ENCODE data around the gene INTS6L. TPM values are rescaled to one million over a fixed set of nuclear protein-coding genes. Genes with fewer than 3 reads are reported as not detected.
A peak's percentile ranks its signal among the peaks of the same experiment; 100 is the strongest.

Gene INTS6L
- total and polyA plus RNA-seq, 2 donors from 2014 or later: 4.7 to 7.7 TPM

DNA sequence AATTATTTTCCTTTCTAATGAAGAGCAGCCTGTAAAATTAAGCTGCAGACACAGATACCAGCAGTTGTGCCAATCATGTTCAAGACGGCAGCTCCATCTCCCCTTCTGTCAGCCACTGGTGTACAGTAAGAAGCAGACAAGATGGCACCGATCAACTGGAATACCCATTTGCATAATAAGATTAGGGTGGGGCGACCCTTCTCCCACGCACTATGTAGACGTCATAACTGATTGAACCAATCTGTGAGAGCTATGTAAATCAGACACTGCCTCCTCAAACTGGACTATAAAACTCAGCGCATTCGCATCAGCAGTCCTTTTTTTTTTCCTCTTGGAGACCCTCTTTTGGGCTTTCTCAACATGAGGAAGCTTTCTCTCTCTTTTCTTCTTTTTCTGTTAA is 40.4 kb upstream of the INTS6L start:
- no peak overlapping the region for H3K9ac ChIP-seq (ENCODE audit: low read length in 3 of 3)
- peaks cover 2% of the 10 kb centered on the region for H3K27me3 ChIP-seq (ENCODE audit: control insufficient read depth, insufficient read depth, low read length)
- no peaks in the 10 kb centered on the region for H3K36me3 ChIP-seq (ENCODE audit: control insufficient read depth in 2 of 3, insufficient read depth in 3 of 3, low read length in 3 of 3)
- TF ChIP-seq, protein P1, sequence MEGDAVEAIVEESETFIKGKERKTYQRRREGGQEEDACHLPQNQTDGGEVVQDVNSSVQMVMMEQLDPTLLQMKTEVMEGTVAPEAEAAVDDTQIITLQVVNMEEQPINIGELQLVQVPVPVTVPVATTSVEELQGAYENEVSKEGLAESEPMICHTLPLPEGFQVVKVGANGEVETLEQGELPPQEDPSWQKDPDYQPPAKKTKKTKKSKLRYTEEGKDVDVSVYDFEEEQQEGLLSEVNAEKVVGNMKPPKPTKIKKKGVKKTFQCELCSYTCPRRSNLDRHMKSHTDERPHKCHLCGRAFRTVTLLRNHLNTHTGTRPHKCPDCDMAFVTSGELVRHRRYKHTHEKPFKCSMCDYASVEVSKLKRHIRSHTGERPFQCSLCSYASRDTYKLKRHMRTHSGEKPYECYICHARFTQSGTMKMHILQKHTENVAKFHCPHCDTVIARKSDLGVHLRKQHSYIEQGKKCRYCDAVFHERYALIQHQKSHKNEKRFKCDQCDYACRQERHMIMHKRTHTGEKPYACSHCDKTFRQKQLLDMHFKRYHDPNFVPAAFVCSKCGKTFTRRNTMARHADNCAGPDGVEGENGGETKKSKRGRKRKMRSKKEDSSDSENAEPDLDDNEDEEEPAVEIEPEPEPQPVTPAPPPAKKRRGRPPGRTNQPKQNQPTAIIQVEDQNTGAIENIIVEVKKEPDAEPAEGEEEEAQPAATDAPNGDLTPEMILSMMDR (IDR thresholded peaks at IDR 0.05; ENCODE audit: borderline replicate concordance, extremely low read depth, insufficient read depth): no peak
- H3K4me1 ChIP-seq (ENCODE audit: control insufficient read depth in 2 of 3, insufficient read depth in 2 of 3, low read depth in 1 of 3, low read length in 3 of 3): no peaks in the 10 kb centered on the region
- no peak overlapping the region for H3K27ac ChIP-seq (ENCODE audit: low read depth in 2 of 2, low read length in 2 of 2)
- intact Hi-C loops (cut with DNase I): no loop called here
- no peaks in the 10 kb centered on the region for H3K9me3 ChIP-seq (ENCODE audit: control insufficient read depth in 2 of 3, insufficient read depth in 1 of 3, low read length in 3 of 3)
- FAIRE-seq: no peak
- H3K4me3 ChIP-seq (ENCODE audit: low read length in 3 of 3): no peak overlapping the region
- DNase-seq: no peak

DNA sequence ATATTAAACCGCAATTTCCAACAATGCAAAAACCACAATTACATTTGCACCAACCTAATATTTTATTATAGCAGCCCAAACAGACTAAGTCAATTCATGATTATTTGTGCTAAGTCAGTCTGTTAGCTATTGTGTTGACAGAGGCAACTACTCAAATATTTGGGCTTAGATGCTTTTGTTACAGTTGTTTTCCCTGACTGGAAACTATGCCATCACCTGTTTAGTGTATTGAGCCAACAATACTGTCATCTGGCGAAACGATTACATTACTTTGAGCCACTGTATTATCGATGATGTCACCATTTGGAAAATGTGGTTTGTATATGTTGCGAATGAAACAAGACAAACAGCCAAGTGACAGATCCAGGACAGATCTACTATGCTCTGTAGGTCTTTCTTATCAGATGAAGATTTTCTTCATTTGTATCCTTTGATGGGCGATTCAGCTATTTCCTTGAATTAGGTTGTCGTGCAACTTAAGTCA is 38.7 kb upstream of the INTS6L start:
- no peak overlapping the region for H3K27ac ChIP-seq (ENCODE audit: low read depth in 2 of 2, low read length in 2 of 2)
- H3K4me1 ChIP-seq (ENCODE audit: control insufficient read depth in 2 of 3, insufficient read depth in 2 of 3, low read depth in 1 of 3, low read length in 3 of 3): no peaks in the 10 kb centered on the region
- no peak overlapping the region for H3K4me3 ChIP-seq (ENCODE audit: low read length in 3 of 3)
- no peaks in the 10 kb centered on the region for H3K9me3 ChIP-seq (ENCODE audit: control insufficient read depth in 2 of 3, insufficient read depth in 1 of 3, low read length in 3 of 3)
- no peaks in the 10 kb centered on the region for H3K36me3 ChIP-seq (ENCODE audit: control insufficient read depth in 2 of 3, insufficient read depth in 3 of 3, low read length in 3 of 3)
- no peak overlapping the region for H3K9ac ChIP-seq (ENCODE audit: low read length in 3 of 3)
- H3K27me3 ChIP-seq (ENCODE audit: control insufficient read depth, insufficient read depth, low read length): no peaks in the 10 kb centered on the region
- DNase-seq (no peak), FAIRE-seq (no peak)
- intact Hi-C loops (cut with DNase I): no loop called here
- TF ChIP-seq, protein P1 (IDR thresholded peaks at IDR 0.05; ENCODE audit: borderline replicate concordance, extremely low read depth, insufficient read depth): no peak

DNA sequence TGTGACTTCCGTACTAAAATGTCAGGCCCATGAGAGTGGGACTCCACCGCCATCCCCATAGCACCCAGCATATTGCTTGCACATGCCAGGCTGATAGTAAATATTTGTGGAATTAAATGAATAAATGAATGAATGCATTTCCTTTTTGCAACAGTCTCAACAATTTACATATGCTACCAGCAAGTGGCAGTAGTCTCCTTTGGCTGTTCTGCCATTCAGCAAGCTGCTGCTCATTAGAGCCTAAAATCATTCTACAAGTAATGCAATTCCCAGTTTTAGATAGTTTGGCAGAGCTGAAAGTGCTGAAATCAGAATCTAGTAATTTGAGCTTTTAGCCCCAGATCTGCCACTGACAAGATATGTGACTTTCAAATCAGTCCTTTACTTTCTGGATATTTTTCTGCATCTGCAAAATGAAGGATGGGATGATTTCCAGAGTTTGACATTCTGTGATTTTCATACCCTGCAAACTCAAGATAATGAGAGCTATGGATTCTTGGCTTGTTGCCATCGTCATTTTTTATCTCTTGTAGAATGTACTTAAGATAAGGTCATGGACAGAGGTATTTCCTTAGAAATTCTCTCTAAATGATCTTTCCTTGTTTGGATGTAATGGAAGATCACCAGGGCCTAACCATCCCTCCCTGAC is 35.7 kb upstream of the INTS6L start:
- Histone ChIP-seq H3K36me3 (ENCODE audit: control insufficient read depth in 2 of 3, insufficient read depth in 3 of 3, low read length in 3 of 3) (no peaks in the 10 kb centered on the region), H3K9me3 (ENCODE audit: control insufficient read depth in 2 of 3, insufficient read depth in 1 of 3, low read length in 3 of 3) (no peaks in the 10 kb centered on the region), H3K4me3 (ENCODE audit: low read length in 3 of 3) (no peak overlapping the region), H3K27ac (ENCODE audit: low read depth in 2 of 2, low read length in 2 of 2) (no peak overlapping the region), H3K27me3 (ENCODE audit: control insufficient read depth, insufficient read depth, low read length) (no peaks in the 10 kb centered on the region), H3K4me1 (ENCODE audit: control insufficient read depth in 2 of 3, insufficient read depth in 2 of 3, low read depth in 1 of 3, low read length in 3 of 3) (no peaks in the 10 kb centered on the region), H3K9ac (ENCODE audit: low read length in 3 of 3) (no peak overlapping the region)
- intact Hi-C loops (cut with DNase I): no loop called here
- peak; percentile 19 for FAIRE-seq
- TF ChIP-seq, protein P1 (IDR thresholded peaks at IDR 0.05; ENCODE audit: borderline replicate concordance, extremely low read depth, insufficient read depth): peak; percentile 54
- peak in 3 of 5 donors; percentile 11 to 59 (median 40) for DNase-seq
